K562 (cell line): Measurements from ENCODE around the gene MAGI2. TPM values are rescaled to one million over a fixed set of nuclear protein-coding genes. Genes with fewer than 3 reads are reported as not detected.

Experiments used
- ATAC-seq: fragments of 200-7000 bp; cut with Tn5 transposase; 3 replicates; pipeline ENCODE4 v1.9.1; 2020; ENCODE audit warnings: moderate library complexity
- BruUV-seq: library from RNA; stranded (reverse); fragments of 400-500 nt; replicated peaks from 2 replicates; lab custom pipeline; 2021; lab: Mats Ljungman, UMichigan
- CTCF ChIA-PET: fragments of 300-600 bp; formaldehyde crosslinking; extraction: SDS; loops from one replicate; lab custom pipeline; 2021; ENCODE audit warnings: low intra/inter-chr PET ratio; lab: Yijun Ruan, JAX
- POLR2A ChIA-PET: fragments of 300-600, 350-650 bp; sonication (Branson Sonifier 250); formaldehyde crosslinking; extraction: SDS; loops from one replicate; lab custom pipeline; 2021; ENCODE audit warnings: antibody characterized with exemption, inconsistent platforms; lab: Yijun Ruan, JAX
- DNase-seq, 4 experiments: peaks; one replicate each; pipeline versions ENCODE4 v3.0.0 to v3.0.0-alpha.2; 2011 to 2018; ENCODE audit warnings: low spot score in 3 of 4, mixed read lengths in 3 of 4; ENCODE audit errors: extremely low read depth in 1 of 4
- FAIRE-seq: peaks from 2 replicates; lab custom pipeline; 2011; peaks lifted over from hg19 to GRCh38; lab: Jason Lieb, UNC
- H2AFZ ChIP-seq: 2 replicates; pipeline ENCODE4 v1.6.0; 2011; ENCODE audit warnings: low read depth, low read length, control low read depth, inconsistent platforms
- H3K27ac ChIP-seq: fragments of 200-600 bp; 3 replicates; pipeline ENCODE4 v1.8.0; 2011; ENCODE audit warnings: low read depth, mild to moderate bottlenecking, control low read depth, inconsistent platforms, low read length, moderate library complexity, mixed read lengths; ENCODE audit errors: extremely low read depth
- H3K27me3 ChIP-seq, 2 experiments: fragments of 300-600 bp in 1 of 2; 2 replicates in 1 of 2; 3 replicates in 1 of 2; pipeline versions ENCODE4 v1.6.0 to v1.8.0; 2011; ENCODE audit warnings: inconsistent platforms in 2 of 2, low read length in 2 of 2, mild to moderate bottlenecking in 1 of 2, mixed read lengths in 1 of 2, moderate library complexity in 1 of 2; ENCODE audit not compliant: control insufficient read depth in 2 of 2, insufficient read depth in 2 of 2
- H3K36me3 ChIP-seq: fragments of 300-600 bp; 3 replicates; pipeline ENCODE4 v1.8.0; 2011; ENCODE audit warnings: mild to moderate bottlenecking, low read length, inconsistent platforms; ENCODE audit not compliant: control insufficient read depth, insufficient read depth
- H3K4me1 ChIP-seq, 2 experiments: fragments of 200-600 bp in 1 of 2; replicated peaks in 1 of 2; 2 replicates in 1 of 2; 3 replicates in 1 of 2; pipeline versions ENCODE4 v1.5.1 to v1.8.0; 2011; ENCODE audit warnings: inconsistent platforms in 2 of 2, low read length in 2 of 2, mild to moderate bottlenecking in 1 of 2, mixed read lengths in 1 of 2, moderate library complexity in 1 of 2; ENCODE audit not compliant: control insufficient read depth in 2 of 2, insufficient read depth in 2 of 2
- H3K4me2 ChIP-seq: 2 replicates; pipeline ENCODE4 v1.6.1; 2011; ENCODE audit warnings: low read length, control low read depth, inconsistent platforms, mixed read lengths; ENCODE audit not compliant: insufficient read depth
- H3K4me3 ChIP-seq: fragments of 200-600 bp; sonication (generic), shearing (Covaris generic); 2 replicates; pipeline ENCODE4 v1.5.1; 2016; ENCODE audit warnings: control low read depth, inconsistent platforms
- H3K79me2 ChIP-seq: fragments of 200-600 bp; 3 replicates; pipeline ENCODE4 v1.8.0; 2011; ENCODE audit warnings: low read length, inconsistent platforms; ENCODE audit not compliant: control insufficient read depth, insufficient read depth
- H3K9ac ChIP-seq, 2 experiments: 2 replicates each; pipeline versions ENCODE4 v1.6.0 to v1.6.1; 2011; ENCODE audit warnings: low read depth in 2 of 2, low read length in 2 of 2, control low read depth in 1 of 2, inconsistent platforms in 1 of 2, mild to moderate bottlenecking in 1 of 2, mixed read lengths in 1 of 2; ENCODE audit not compliant: insufficient read depth in 1 of 2
- H3K9me1 ChIP-seq: one replicate; pipeline ENCODE4 v1.6.0; 2011; ENCODE audit warnings: inconsistent platforms, mild to moderate bottlenecking, low read length, moderate library complexity; ENCODE audit not compliant: control insufficient read depth, insufficient read depth
- H3K9me3 ChIP-seq: replicated peaks from 2 replicates; pipeline ENCODE4 v1.5.1; 2011; ENCODE audit warnings: low read depth, low read length, inconsistent platforms; ENCODE audit not compliant: control insufficient read depth, insufficient read depth
- H4K20me1 ChIP-seq: replicated peaks from 2 replicates; pipeline ENCODE4 v1.6.1; 2011; ENCODE audit warnings: low read length, inconsistent platforms, mixed read lengths; ENCODE audit not compliant: control insufficient read depth, insufficient read depth
- CHAMP1 ChIP-seq: fragments of 450-650 bp; IDR thresholded peaks from 2 replicates; pipeline ENCODE4 v1.6.1; 2016; ENCODE audit warnings: mild to moderate bottlenecking
- HDAC3 ChIP-seq: fragments of 450-650 bp; IDR thresholded peaks from 2 replicates; pipeline ENCODE4 v1.6.1; 2018; ENCODE audit warnings: borderline replicate concordance, mild to moderate bottlenecking, moderate library complexity; ENCODE audit not compliant: partially characterized antibody
- ILK ChIP-seq: fragments of 450-650 bp; IDR thresholded peaks from 2 replicates; pipeline ENCODE4 v1.6.1; 2016; ENCODE audit warnings: missing genetic modification characterization, low read depth, mild to moderate bottlenecking, missing compliant biosample characterization, moderate library complexity, borderline replicate concordance
- RBFOX2 ChIP-seq: fragments of 200-400 bp; formaldehyde crosslinking; IDR thresholded peaks from 2 replicates; pipeline ENCODE4 v1.6.1; 2017; ENCODE audit warnings: low read depth, mild to moderate bottlenecking, low read length, moderate library complexity
- SIX5 ChIP-seq, 2 experiments: IDR thresholded peaks; 2 replicates each; pipeline ENCODE4 v1.6.1; 2011; ENCODE audit warnings: low read length in 2 of 2, borderline replicate concordance in 1 of 2, low read depth in 1 of 2, mild to moderate bottlenecking in 1 of 2, moderate library complexity in 1 of 2; ENCODE audit not compliant: insufficient read depth in 1 of 2
- SREBF2 ChIP-seq: sonication (generic); formaldehyde crosslinking; IDR thresholded peaks from 2 replicates; pipeline ENCODE4 v1.4.0; 2020; ENCODE audit warnings: mild to moderate bottlenecking, missing genetic modification reagents
- ZKSCAN3 ChIP-seq: fragments of 250-450 bp; sonication (Bioruptor Pico); IDR thresholded peaks from 2 replicates; pipeline ENCODE4 v1.4.0; 2020
- ZNF23 ChIP-seq: fragments of 250-450 bp; sonication (Bioruptor Pico); IDR thresholded peaks from 2 replicates; pipeline ENCODE4 v1.4.0; 2020; ENCODE audit warnings: mild to moderate bottlenecking
- ZNF717 ChIP-seq: fragments of 250-450 bp; sonication (Bioruptor Pico); IDR thresholded peaks from 2 replicates; pipeline ENCODE4 v1.5.0; 2021
- in situ Hi-C: fragments of 300-500 bp; cut with MboI; formaldehyde crosslinking; loops from 4 replicates; pipeline ENCODE4 v1.15.0; 2018; ENCODE audit warnings: inconsistent platforms, mixed read lengths
- intact Hi-C: fragments of 100-400 bp; cut with micrococcal nuclease; formaldehyde crosslinking; loops from 2 replicates; pipeline ENCODE4 v1.14.2; 2022
- polyA plus RNA-seq, 8 experiments: library from polyadenylated mRNA; depleted of rRNA in 4 of 8; stranded (reverse) in 5 of 8; unstranded in 3 of 8; fragments of >200 nt; fragmentation: Nextera tagmentation in 2 of 8; fragmentation: Illumina TruSeq in 1 of 8; extraction: Ambion mirVana in 2 of 8; extraction: Trizol in 1 of 8; gene quantifications; 2 replicates each; pipeline versions ENCODE4 v1.2.1 to v1.2.3, GENCODE V29; 2011 to 2014; ENCODE audit warnings: inconsistent platforms in 1 of 8, missing spikeins in 1 of 8
- total RNA-seq, 7 experiments: library from RNA; depleted of rRNA in 6 of 7; stranded (reverse); fragments of >200 nt in 6 of 7; fragmentation: Illumina TruSeq in 2 of 7; extraction: Trizol in 2 of 7; gene quantifications; 2 replicates each; pipeline versions ENCODE4 v1.2.1 to v1.2.3, GENCODE V29; 2011 to 2021; ENCODE audit warnings: low replicate concordance in 1 of 7
- TF ChIP-seq, protein P1 (sequence below): fragments of 250-450 bp; sonication (Bioruptor Pico); IDR thresholded peaks from 2 replicates; pipeline ENCODE4 v1.4.0; 2020; ENCODE audit warnings: mild to moderate bottlenecking, moderate library complexity

Gene MAGI2
- total and polyA plus RNA-seq, 9 of the 15 experiments (the other 6 are each of a cell fraction or from before 2014, with no cell fraction given), result 0.27 to 1.4 (median 0.70) TPM

DNA sequence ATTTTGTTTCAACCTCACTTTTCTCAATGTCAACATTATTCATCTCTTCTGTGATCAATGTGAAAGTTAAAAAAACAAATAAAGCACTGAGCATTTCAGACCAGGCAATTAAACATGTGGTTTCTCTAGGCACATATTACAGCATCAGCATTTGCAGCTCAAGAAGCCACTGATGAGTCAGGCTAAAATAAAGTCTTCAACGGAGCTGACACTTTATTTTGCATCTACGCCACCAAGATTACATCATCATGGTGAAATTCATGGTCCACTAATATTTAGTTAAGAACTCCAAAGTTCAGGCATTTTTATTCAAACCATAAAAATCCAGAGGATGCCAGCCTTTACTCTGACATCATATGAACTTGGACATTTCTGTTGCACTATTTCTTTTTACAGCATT lies 33.0 kb downstream of the MAGI2 start (continued):
- TF ChIP-seq CHAMP1 (no peak), HDAC3 (no peak), ZKSCAN3 (CRISPR knock-in tag) (no peak), SIX5 (IDR thresholded peaks at IDR 0.05; ENCODE audit: borderline replicate concordance in 1 of 2, insufficient read depth in 1 of 2, low read depth in 1 of 2, low read length in 2 of 2) (no peak), RBFOX2 (no peak)
- TF ChIP-seq, all 486 proteins: peak for 0

DNA sequence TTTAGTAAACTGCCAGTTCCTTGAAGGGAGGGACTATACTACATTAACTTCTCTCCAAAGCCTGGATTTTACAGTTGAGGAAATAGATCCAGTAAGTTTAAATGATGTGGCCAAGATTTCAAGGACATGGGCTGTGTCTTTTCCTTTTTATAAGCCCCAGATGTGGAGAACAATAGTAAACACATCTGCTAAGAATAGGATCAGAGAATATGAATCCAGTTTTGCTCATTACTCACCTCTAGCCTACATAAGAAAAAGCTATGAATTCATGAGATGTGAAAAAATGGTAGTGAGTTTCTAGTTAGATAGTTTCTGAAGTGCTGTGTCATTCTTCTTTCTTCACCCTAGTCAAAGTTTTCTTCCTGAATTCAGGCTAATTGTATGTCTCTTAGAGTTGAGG lies 38.6 kb downstream of the MAGI2 start:
- intact Hi-C loops (no loop called here), in situ Hi-C loops (no loop called here)
- no TSS peak for BruUV-seq
- Histone ChIP-seq H3K36me3 (no peaks in the 10 kb centered on the region), H3K27me3 (no peaks in the 10 kb centered on the region), H3K9me3 (no peaks in the 10 kb centered on the region), H3K4me3 (no peak overlapping the region), H4K20me1 (no peaks in the 10 kb centered on the region), H3K79me2 (no peaks in the 10 kb centered on the region), H3K27ac (no peak overlapping the region), H3K9me1 (no peaks in the 10 kb centered on the region), H2AFZ (no peak overlapping the region), H3K4me2 (no peak overlapping the region), H3K4me1 (no peaks in the 10 kb centered on the region), H3K9ac (no peak overlapping the region)
- no peak for FAIRE-seq
- POLR2A ChIA-PET, result no interaction called here
- DNase-seq, result no peak
- CTCF ChIA-PET, result no interaction called here
- no peak for ATAC-seq
- TF ChIP-seq, protein P1, sequence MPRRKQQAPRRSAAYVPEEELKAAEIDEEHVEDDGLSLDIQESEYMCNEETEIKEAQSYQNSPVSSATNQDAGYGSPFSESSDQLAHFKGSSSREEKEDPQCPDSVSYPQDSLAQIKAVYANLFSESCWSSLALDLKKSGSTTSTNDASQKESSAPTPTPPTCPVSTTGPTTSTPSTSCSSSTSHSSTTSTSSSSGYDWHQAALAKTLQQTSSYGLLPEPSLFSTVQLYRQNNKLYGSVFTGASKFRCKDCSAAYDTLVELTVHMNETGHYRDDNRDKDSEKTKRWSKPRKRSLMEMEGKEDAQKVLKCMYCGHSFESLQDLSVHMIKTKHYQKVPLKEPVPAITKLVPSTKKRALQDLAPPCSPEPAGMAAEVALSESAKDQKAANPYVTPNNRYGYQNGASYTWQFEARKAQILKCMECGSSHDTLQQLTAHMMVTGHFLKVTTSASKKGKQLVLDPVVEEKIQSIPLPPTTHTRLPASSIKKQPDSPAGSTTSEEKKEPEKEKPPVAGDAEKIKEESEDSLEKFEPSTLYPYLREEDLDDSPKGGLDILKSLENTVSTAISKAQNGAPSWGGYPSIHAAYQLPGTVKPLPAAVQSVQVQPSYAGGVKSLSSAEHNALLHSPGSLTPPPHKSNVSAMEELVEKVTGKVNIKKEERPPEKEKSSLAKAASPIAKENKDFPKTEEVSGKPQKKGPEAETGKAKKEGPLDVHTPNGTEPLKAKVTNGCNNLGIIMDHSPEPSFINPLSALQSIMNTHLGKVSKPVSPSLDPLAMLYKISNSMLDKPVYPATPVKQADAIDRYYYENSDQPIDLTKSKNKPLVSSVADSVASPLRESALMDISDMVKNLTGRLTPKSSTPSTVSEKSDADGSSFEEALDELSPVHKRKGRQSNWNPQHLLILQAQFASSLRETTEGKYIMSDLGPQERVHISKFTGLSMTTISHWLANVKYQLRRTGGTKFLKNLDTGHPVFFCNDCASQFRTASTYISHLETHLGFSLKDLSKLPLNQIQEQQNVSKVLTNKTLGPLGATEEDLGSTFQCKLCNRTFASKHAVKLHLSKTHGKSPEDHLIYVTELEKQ (CRISPR knock-in tag), result no peak
- TF ChIP-seq SREBF2 (CRISPR knock-in tag), result no peak
- TF ChIP-seq ZNF717 (CRISPR knock-in tag), result no peak
- no peak for TF ChIP-seq ILK
- TF ChIP-seq ZNF23 (CRISPR knock-in tag), result no peak
